22Rv1 (cell line): Measurements from ENCODE around the gene SLX4IP.

ENCODE experiments used
- H3K27ac ChIP-seq: fragments of 450-650 bp; 2 replicates; pipeline ENCODE4 v1.5.1; 2017
- CTCF ChIP-seq: fragments of 450-650 bp; IDR thresholded peaks from 2 replicates; pipeline ENCODE4 v1.5.1; 2017; ENCODE audit warnings: mild to moderate bottlenecking
- ZFX ChIP-seq: fragments of 450-650 bp; IDR thresholded peaks from 2 replicates; pipeline ENCODE4 v1.6.1; 2017; ENCODE audit warnings: antibody characterized with exemption, borderline replicate concordance

The SLX4IP gene

GRCh38 chr20:10521068-10521831 lies 86.1 kb downstream of the SLX4IP start:
- no peak overlapping the region for H3K27ac ChIP-seq
- TF ChIP-seq CTCF, result no peak
- TF ChIP-seq ZFX, result no peak

- TF ChIP-seq CTCF, result no peak
- no peak for TF ChIP-seq ZFX
- no peak overlapping the region for H3K27ac ChIP-seq
These were observed 86.7 kb downstream of the SLX4IP start for GRCh38 chr20:10521836-10522235.

- no peak for TF ChIP-seq CTCF
- TF ChIP-seq ZFX, result no peak
- no peak overlapping the region for H3K27ac ChIP-seq
These were observed 87.2 kb downstream of the SLX4IP start for GRCh38 chr20:10522328-10522727.

GRCh38 chr20:10523443-10523842 lies 88.3 kb downstream of the SLX4IP start:
- H3K27ac ChIP-seq, result no peak overlapping the region

GRCh38 chr20:10524034-10524476 lies 89.0 kb downstream of the SLX4IP start:
- TF ChIP-seq CTCF (no peak), ZFX (no peak)
- H3K27ac ChIP-seq, result no peak overlapping the region

More at GRCh38 chr20:10523443-10523842, 88.3 kb downstream of the SLX4IP start:
- no peak for TF ChIP-seq CTCF

GRCh38 chr20:10524643-10525042 lies 89.5 kb downstream of the SLX4IP start:
- no peak overlapping the region for H3K27ac ChIP-seq
- TF ChIP-seq ZFX (no peak), CTCF (no peak)

- no peak overlapping the region for H3K27ac ChIP-seq
- TF ChIP-seq ZFX (no peak), CTCF (no peak)
These were observed 92.7 kb downstream of the SLX4IP start for GRCh38 chr20:10527781-10528180.
